ENCODE results near the gene ALDH3B2.

The ALDH3B2 gene

GRCh38 chr11:67698247-67698646 lies 23.8 kb upstream of the ALDH3B2 start:
- H3K9ac ChIP-seq (ENCODE audit: low read length) = no peak overlapping the region
- no peaks in the 10 kb centered on the region for H3K36me3 ChIP-seq (ENCODE audit: low read length)
- H3F3A ChIP-seq (ENCODE audit: insufficient read depth) = no peaks in the 10 kb centered on the region
- H3K27ac ChIP-seq (ENCODE audit: low read depth, low read length) = no peak overlapping the region
- H3K9me2 ChIP-seq (replicated peaks; ENCODE audit: insufficient read depth, low read length) = no peaks in the 10 kb centered on the region
- no peak overlapping the region for H2AFZ ChIP-seq (ENCODE audit: low read depth, low read length, severe bottlenecking)
- no peaks in the 10 kb centered on the region for H3K9me3 ChIP-seq (ENCODE audit: insufficient read depth, low read length)
- TF ChIP-seq EZH2phosphoT487 (conservative IDR thresholded peaks at IDR 0.05; ENCODE audit: low read length) (no peak), CTCF (IDR thresholded peaks at IDR 0.05; ENCODE audit: insufficient read depth, low read length, poor library complexity, severe bottlenecking) (no peak)
- H3K27me3 ChIP-seq (ENCODE audit: low read length) = no peaks in the 10 kb centered on the region
- H4K20me1 ChIP-seq (ENCODE audit: low read depth, low read length) = no peaks in the 10 kb centered on the region
- no peak overlapping the region for H3K4me2 ChIP-seq (ENCODE audit: low read depth, low read length, poor library complexity, severe bottlenecking)
- no peak overlapping the region for H3K4me3 ChIP-seq (ENCODE audit: insufficient read depth, low read length, poor library complexity, severe bottlenecking)
- H3K79me2 ChIP-seq (ENCODE audit: insufficient read depth, low read length) = no peaks in the 10 kb centered on the region

DNA sequence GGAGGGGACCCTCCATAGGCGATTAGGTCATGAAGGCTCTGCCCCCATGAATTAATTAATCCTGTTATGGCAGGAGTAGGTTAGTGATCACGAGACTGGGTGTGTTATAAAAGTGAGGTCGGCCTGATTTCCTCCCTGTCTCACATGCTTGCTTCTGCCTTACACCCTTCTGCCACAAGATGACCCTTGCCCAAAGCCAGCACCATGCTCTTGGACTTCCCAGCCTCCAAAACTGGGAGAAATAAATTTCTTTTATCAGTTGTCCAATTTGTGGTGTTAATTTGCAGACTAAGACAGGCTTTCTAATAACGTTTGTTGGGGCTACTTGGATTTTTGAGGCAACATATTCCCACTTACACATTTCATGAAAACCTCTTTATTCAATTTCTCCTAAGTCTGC lies 23.4 kb upstream of the ALDH3B2 start:
- no peaks in the 10 kb centered on the region for H3K79me2 ChIP-seq (ENCODE audit: insufficient read depth, low read length)
- no peaks in the 10 kb centered on the region for H3K27me3 ChIP-seq (ENCODE audit: low read length)
- H3K4me3 ChIP-seq (ENCODE audit: insufficient read depth, low read length, poor library complexity, severe bottlenecking) = no peak overlapping the region
- no peaks in the 10 kb centered on the region for H4K20me1 ChIP-seq (ENCODE audit: low read depth, low read length)
- no peak overlapping the region for H3K4me2 ChIP-seq (ENCODE audit: low read depth, low read length, poor library complexity, severe bottlenecking)
- H3K9me2 ChIP-seq (replicated peaks; ENCODE audit: insufficient read depth, low read length) = no peaks in the 10 kb centered on the region
- no peak overlapping the region for H3K27ac ChIP-seq (ENCODE audit: low read depth, low read length)
- no peak overlapping the region for H2AFZ ChIP-seq (ENCODE audit: low read depth, low read length, severe bottlenecking)
- no peaks in the 10 kb centered on the region for H3F3A ChIP-seq (ENCODE audit: insufficient read depth)
- no peaks in the 10 kb centered on the region for H3K36me3 ChIP-seq (ENCODE audit: low read length)
- H3K9ac ChIP-seq (ENCODE audit: low read length) = no peak overlapping the region
- TF ChIP-seq EZH2phosphoT487 (conservative IDR thresholded peaks at IDR 0.05; ENCODE audit: low read length) = no peak
- no peak for TF ChIP-seq CTCF (IDR thresholded peaks at IDR 0.05; ENCODE audit: insufficient read depth, low read length, poor library complexity, severe bottlenecking)
- no peaks in the 10 kb centered on the region for H3K9me3 ChIP-seq (ENCODE audit: insufficient read depth, low read length)

DNA sequence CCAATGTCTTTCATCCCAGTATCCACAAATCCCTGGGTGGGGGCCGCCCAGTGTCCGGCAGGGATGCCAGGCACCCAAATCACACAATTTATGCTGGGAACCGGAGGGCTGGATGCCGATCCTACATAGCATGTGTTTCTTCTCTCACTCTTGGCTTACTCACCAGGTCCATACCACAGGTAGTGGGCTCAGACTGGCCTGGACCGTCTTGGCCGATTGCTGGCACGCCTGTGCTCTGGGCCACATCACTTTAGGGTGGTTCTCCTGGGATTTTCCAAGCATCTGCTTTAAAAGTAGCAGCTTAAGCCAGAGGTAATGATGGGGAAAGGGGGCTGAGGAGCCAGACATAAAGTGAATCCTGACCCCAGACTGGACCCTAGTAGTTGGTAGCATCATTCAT lies 22.6 kb upstream of the ALDH3B2 start:
- H3K4me2 ChIP-seq (ENCODE audit: low read depth, low read length, poor library complexity, severe bottlenecking) = no peak overlapping the region
- H3K9me3 ChIP-seq (ENCODE audit: insufficient read depth, low read length) = no peaks in the 10 kb centered on the region
- TF ChIP-seq EZH2phosphoT487 (conservative IDR thresholded peaks at IDR 0.05; ENCODE audit: low read length) (no peak), CTCF (IDR thresholded peaks at IDR 0.05; ENCODE audit: insufficient read depth, low read length, poor library complexity, severe bottlenecking) (no peak)
- no peak overlapping the region for H3K27ac ChIP-seq (ENCODE audit: low read depth, low read length)
- no peak overlapping the region for H2AFZ ChIP-seq (ENCODE audit: low read depth, low read length, severe bottlenecking)
- no peaks in the 10 kb centered on the region for H4K20me1 ChIP-seq (ENCODE audit: low read depth, low read length)
- H3K4me3 ChIP-seq (ENCODE audit: insufficient read depth, low read length, poor library complexity, severe bottlenecking) = no peak overlapping the region
- no peaks in the 10 kb centered on the region for H3F3A ChIP-seq (ENCODE audit: insufficient read depth)
- H3K79me2 ChIP-seq (ENCODE audit: insufficient read depth, low read length) = no peaks in the 10 kb centered on the region
- no peaks in the 10 kb centered on the region for H3K27me3 ChIP-seq (ENCODE audit: low read length)
- H3K9me2 ChIP-seq (replicated peaks; ENCODE audit: insufficient read depth, low read length) = no peaks in the 10 kb centered on the region
- H3K36me3 ChIP-seq (ENCODE audit: low read length) = no peaks in the 10 kb centered on the region
- H3K9ac ChIP-seq (ENCODE audit: low read length) = no peak overlapping the region

DNA sequence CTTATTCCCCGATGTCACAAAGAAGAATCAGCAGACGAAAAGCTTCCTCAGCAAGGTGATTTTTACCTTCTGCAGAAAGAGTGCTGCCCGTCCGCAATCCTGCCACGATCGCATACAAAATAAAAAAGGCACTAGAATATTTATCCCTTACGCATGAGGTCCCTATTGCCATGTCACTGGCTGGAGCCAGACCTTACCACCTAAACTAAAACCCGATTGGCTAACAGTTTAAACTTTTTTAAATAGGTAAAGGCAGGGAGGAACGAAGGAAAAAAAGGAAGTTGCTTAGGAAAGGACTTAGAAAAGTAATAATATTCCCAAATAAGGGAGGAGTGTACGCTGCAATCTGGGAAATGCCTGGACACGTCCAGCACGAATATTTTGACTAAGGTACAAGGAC lies 21.2 kb upstream of the ALDH3B2 start:
- H2AFZ ChIP-seq (ENCODE audit: low read depth, low read length, severe bottlenecking) = no peak overlapping the region
- H3K4me2 ChIP-seq (ENCODE audit: low read depth, low read length, poor library complexity, severe bottlenecking) = no peak overlapping the region
- TF ChIP-seq CTCF (IDR thresholded peaks at IDR 0.05; ENCODE audit: insufficient read depth, low read length, poor library complexity, severe bottlenecking) = no peak
- TF ChIP-seq EZH2phosphoT487 (conservative IDR thresholded peaks at IDR 0.05; ENCODE audit: low read length) = no peak
- H3K9me3 ChIP-seq (ENCODE audit: insufficient read depth, low read length) = no peaks in the 10 kb centered on the region
- no peaks in the 10 kb centered on the region for H3K36me3 ChIP-seq (ENCODE audit: low read length)
- H3K9ac ChIP-seq (ENCODE audit: low read length) = no peak overlapping the region
- no peaks in the 10 kb centered on the region for H3F3A ChIP-seq (ENCODE audit: insufficient read depth)
- H3K27ac ChIP-seq (ENCODE audit: low read depth, low read length) = no peak overlapping the region
- H4K20me1 ChIP-seq (ENCODE audit: low read depth, low read length) = no peaks in the 10 kb centered on the region
- H3K4me3 ChIP-seq (ENCODE audit: insufficient read depth, low read length, poor library complexity, severe bottlenecking) = no peak overlapping the region
- H3K27me3 ChIP-seq (ENCODE audit: low read length) = no peaks in the 10 kb centered on the region
- H3K79me2 ChIP-seq (ENCODE audit: insufficient read depth, low read length) = no peaks in the 10 kb centered on the region
- no peaks in the 10 kb centered on the region for H3K9me2 ChIP-seq (replicated peaks; ENCODE audit: insufficient read depth, low read length)
